Measurements from ENCODE around the gene HPCAL1.

DNA sequence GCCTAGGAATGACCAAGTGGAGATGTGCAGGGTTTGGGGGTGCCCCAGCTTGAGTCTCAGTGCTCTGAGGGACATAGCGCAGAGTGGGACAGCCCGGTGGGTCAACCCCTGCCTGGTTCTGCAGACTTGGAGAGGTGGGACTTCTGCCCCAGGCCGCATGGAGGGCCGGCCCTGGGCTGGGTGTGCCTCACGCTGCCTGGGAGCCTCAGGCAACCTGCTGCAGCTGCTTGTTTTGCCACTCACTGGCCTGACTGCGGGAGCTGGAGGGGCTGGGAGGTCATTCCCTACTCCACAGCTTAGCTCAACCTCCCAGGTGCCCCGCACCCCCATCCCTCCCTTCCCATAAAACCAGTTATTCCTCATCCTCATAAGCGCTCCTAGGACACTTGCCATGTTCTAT is 112.3 kb downstream of the HPCAL1 start:
- TF ChIP-seq EZH2phosphoT487 (IDR thresholded peaks at IDR 0.05; ENCODE audit: unreplicated experiment) (no peak), NANOG (IDR thresholded peaks at IDR 0.05; ENCODE audit: borderline replicate concordance) (no peak), CREB1 (CRISPR knock-in tag; IDR thresholded peaks at IDR 0.05; ENCODE audit: low read depth) (no peak), CTCF (conservative IDR thresholded peaks at IDR 0.05; ENCODE audit: low read depth in 2 of 2) (no peak), POLR2AphosphoS5 (IDR thresholded peaks at IDR 0.05; ENCODE audit: low read depth) (no peak), EZH2 (IDR thresholded peaks at IDR 0.05; ENCODE audit: low read depth, unreplicated experiment) (no peak), ZNF114 (CRISPR knock-in tag; IDR thresholded peaks at IDR 0.05) (no peak), JUNB (IDR thresholded peaks at IDR 0.05; ENCODE audit: unreplicated experiment) (no peak), ZNF331 (CRISPR knock-in tag; IDR thresholded peaks at IDR 0.05; ENCODE audit: low read depth) (no peak), ETS1 (IDR thresholded peaks at IDR 0.05) (no peak), STAT1 (IDR thresholded peaks at IDR 0.05; ENCODE audit: unreplicated experiment) (no peak)
- TF ChIP-seq, protein P1, sequence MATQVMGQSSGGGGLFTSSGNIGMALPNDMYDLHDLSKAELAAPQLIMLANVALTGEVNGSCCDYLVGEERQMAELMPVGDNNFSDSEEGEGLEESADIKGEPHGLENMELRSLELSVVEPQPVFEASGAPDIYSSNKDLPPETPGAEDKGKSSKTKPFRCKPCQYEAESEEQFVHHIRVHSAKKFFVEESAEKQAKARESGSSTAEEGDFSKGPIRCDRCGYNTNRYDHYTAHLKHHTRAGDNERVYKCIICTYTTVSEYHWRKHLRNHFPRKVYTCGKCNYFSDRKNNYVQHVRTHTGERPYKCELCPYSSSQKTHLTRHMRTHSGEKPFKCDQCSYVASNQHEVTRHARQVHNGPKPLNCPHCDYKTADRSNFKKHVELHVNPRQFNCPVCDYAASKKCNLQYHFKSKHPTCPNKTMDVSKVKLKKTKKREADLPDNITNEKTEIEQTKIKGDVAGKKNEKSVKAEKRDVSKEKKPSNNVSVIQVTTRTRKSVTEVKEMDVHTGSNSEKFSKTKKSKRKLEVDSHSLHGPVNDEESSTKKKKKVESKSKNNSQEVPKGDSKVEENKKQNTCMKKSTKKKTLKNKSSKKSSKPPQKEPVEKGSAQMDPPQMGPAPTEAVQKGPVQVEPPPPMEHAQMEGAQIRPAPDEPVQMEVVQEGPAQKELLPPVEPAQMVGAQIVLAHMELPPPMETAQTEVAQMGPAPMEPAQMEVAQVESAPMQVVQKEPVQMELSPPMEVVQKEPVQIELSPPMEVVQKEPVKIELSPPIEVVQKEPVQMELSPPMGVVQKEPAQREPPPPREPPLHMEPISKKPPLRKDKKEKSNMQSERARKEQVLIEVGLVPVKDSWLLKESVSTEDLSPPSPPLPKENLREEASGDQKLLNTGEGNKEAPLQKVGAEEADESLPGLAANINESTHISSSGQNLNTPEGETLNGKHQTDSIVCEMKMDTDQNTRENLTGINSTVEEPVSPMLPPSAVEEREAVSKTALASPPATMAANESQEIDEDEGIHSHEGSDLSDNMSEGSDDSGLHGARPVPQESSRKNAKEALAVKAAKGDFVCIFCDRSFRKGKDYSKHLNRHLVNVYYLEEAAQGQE (IDR thresholded peaks at IDR 0.05; ENCODE audit: unreplicated experiment): no peak
- TF ChIP-seq, protein P2, sequence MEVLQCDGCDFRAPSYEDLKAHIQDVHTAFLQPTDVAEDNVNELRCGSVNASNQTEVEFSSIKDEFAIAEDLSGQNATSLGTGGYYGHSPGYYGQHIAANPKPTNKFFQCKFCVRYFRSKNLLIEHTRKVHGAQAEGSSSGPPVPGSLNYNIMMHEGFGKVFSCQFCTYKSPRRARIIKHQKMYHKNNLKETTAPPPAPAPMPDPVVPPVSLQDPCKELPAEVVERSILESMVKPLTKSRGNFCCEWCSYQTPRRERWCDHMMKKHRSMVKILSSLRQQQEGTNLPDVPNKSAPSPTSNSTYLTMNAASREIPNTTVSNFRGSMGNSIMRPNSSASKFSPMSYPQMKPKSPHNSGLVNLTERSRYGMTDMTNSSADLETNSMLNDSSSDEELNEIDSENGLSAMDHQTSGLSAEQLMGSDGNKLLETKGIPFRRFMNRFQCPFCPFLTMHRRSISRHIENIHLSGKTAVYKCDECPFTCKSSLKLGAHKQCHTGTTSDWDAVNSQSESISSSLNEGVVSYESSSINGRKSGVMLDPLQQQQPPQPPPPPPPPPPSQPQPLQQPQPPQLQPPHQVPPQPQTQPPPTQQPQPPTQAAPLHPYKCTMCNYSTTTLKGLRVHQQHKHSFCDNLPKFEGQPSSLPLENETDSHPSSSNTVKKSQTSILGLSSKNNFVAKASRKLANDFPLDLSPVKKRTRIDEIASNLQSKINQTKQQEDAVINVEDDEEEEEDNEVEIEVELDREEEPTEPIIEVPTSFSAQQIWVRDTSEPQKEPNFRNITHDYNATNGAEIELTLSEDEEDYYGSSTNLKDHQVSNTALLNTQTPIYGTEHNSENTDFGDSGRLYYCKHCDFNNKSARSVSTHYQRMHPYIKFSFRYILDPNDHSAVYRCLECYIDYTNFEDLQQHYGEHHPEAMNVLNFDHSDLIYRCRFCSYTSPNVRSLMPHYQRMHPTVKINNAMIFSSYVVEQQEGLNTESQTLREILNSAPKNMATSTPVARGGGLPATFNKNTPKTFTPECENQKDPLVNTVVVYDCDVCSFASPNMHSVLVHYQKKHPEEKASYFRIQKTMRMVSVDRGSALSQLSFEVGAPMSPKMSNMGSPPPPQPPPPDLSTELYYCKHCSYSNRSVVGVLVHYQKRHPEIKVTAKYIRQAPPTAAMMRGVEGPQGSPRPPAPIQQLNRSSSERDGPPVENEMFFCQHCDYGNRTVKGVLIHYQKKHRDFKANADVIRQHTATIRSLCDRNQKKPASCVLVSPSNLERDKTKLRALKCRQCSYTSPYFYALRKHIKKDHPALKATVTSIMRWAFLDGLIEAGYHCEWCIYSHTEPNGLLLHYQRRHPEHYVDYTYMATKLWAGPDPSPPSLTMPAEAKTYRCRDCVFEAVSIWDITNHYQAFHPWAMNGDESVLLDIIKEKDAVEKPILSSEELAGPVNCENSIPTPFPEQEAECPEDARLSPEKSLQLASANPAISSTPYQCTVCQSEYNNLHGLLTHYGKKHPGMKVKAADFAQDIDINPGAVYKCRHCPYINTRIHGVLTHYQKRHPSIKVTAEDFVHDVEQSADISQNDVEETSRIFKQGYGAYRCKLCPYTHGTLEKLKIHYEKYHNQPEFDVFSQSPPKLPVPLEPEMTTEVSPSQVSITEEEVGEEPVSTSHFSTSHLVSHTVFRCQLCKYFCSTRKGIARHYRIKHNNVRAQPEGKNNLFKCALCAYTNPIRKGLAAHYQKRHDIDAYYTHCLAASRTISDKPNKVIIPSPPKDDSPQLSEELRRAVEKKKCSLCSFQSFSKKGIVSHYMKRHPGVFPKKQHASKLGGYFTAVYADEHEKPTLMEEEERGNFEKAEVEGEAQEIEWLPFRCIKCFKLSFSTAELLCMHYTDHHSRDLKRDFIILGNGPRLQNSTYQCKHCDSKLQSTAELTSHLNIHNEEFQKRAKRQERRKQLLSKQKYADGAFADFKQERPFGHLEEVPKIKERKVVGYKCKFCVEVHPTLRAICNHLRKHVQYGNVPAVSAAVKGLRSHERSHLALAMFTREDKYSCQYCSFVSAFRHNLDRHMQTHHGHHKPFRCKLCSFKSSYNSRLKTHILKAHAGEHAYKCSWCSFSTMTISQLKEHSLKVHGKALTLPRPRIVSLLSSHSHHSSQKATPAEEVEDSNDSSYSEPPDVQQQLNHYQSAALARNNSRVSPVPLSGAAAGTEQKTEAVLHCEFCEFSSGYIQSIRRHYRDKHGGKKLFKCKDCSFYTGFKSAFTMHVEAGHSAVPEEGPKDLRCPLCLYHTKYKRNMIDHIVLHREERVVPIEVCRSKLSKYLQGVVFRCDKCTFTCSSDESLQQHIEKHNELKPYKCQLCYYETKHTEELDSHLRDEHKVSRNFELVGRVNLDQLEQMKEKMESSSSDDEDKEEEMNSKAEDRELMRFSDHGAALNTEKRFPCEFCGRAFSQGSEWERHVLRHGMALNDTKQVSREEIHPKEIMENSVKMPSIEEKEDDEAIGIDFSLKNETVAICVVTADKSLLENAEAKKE (CRISPR knock-in tag; IDR thresholded peaks at IDR 0.05): no peak

Data from GM23338 (cell line).